GM21515 (cell line): ENCODE results near the gene MTERF2.

Source experiments
- ATAC-seq: cut with Tn5 transposase; IDR thresholded peaks from one replicate; pipeline ENCODE4 v1.9.1; 2021; ENCODE audit not compliant: unreplicated experiment

Gene MTERF2

GRCh38 chr12:106954462-106955376 lies 32.2 kb downstream of the MTERF2 start:
- ATAC-seq, result peak; percentile 9

GRCh38 chr12:106953352-106954250 lies 33.3 kb downstream of the MTERF2 start:
- ATAC-seq, result no peak

DNA sequence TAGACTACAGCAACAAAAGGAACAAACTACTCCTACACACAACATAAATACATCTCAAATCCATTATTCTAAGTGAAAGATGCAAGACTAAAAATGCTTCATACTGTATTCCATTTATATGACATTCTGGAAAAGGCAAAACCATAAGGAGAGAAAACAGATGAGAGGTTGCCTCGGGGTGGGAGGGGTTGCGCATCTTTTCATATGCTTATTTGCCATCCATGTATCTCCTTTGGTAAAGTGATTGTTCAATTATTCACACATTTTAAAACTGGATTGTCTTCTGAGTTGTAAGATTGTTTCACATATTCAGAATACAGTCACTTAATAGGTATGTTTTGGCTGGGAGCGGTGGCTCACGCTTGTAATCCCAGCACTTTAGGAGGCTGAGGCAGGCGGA lies 36.4 kb downstream of the MTERF2 start:
- no peak for ATAC-seq

- ATAC-seq, result no peak
These were observed 39.5 kb downstream of the MTERF2 start for GRCh38 chr12:106947461-106947860.

DNA sequence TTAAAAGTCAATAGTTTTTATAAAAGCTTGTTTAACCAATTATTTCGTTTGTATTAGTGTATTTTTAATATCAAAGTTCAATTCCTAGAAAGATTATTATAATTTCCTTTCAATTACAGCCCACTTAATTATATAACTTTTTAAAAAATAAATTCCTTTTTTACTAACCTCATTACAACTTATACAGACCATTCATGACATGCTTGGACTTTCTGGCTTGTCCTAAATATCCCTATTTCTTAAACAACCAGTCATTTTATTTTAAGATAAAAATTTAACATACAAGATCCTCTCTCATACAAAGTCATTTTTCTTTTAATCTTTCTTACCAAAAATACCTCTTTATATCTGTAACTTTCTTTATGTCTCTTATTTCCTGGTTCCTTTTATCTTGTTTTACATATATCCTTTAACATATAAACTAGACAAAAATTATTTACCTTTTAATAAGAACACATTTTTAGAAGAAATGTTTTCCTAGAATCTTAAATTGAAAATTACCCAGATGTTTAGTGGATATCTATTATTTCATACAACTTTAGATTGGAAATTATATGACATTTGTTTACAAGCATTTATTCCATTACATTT lies 41.6 kb downstream of the MTERF2 start:
- no peak for ATAC-seq

DNA sequence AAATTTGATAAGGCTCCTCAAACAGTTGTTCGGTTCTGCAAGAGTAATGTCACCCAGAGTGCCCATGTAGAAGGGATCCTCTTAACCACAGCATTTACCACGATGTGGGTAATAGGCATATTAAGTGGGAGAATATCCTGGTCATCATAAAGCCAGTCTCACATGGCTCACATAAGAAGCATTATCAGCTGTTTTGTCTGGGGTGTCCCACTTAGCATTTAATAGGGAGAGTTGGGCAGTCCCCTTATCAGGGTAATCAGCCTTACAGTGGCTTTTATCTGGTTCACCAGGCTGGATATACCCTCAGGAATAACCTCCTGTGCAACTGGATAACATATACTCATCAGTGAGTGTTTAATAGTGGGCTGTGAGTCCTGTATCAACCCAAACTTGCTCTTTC lies 44.2 kb downstream of the MTERF2 start:
- no peak for ATAC-seq

- no peak for ATAC-seq
These were observed 45.3 kb downstream of the MTERF2 start for GRCh38 chr12:106941481-106942156.

DNA sequence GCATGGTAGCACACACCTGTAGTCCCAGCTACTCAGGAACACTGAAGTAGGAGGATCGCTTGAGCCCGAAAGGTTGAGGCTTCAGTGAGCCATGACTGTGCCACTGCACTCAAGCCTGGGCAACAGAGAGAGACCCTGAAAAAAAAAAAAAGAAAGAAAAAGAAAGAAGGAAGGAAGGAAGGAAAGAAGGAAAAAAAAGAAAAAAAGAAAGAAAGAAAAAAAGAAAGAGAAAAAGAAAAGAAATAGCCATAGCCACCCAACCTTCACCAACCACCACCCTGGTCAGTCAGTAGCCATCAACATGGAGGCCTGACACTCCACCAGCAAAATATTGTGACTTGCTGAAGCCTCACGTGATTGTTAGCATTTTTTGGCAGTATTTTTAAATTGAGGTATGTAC lies 52.7 kb downstream of the MTERF2 start:
- ATAC-seq, result no peak
